Cerebellar cortex (tissue), 1 donor: ENCODE measurements around the gene SRRT.
"Not testable (repeated sequence)": the region's sequence is repeated elsewhere in the genome, so short reads cannot be mapped to it uniquely, and the experiment has no call there.

ENCODE experiments used
- DNase-seq: peaks from one replicate; pipeline ENCODE4 v3.0.0-alpha.2; 2015; ENCODE audit warnings: low spot score

SRRT gene

DNA sequence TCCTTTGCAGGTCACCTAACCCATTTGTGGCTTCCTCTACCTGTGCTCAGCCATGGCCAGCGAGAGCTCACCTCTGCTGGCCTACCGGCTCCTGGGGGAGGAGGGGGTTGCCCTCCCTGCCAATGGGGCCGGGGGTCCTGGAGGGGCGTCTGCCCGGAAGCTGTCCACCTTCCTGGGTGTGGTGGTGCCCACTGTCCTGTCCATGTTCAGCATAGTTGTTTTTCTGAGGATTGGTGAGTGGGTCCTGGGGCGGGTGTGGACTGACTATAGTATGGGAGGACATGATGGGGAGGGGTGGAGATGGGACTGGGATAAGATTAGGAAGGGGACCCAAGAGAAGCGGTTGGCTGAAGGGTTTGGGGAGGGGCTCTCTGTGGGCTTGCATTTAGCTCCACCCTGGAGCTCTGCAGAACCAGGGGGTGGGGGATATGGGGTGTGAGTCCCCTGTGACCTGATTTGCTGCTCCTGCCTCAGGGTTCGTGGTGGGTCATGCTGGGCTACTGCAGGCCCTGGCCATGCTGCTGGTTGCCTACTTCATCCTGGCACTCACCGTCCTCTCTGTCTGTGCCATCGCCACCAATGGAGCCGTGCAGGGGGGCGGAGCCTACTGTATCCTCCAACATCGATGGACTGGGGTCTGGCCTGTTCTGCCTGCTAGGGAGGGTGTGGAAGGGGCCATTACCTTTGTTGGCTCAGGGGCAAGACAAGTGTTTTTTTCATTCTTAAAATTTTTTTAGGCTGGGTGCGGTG is 20.6 kb upstream of the SRRT start:
- no peak for DNase-seq

GRCh38 chr7:100854899-100855298 is 20.0 kb upstream of the SRRT start:
- DNase-seq, result not testable (repeated sequence)

GRCh38 chr7:100855515-100855914 is 19.4 kb upstream of the SRRT start:
- no peak for DNase-seq

- DNase-seq, result no peak
These were observed 18.0 kb upstream of the SRRT start for GRCh38 chr7:100856871-100857282.

- DNase-seq, result no peak
These were observed 15.0 kb upstream of the SRRT start for GRCh38 chr7:100859856-100860255.

DNA sequence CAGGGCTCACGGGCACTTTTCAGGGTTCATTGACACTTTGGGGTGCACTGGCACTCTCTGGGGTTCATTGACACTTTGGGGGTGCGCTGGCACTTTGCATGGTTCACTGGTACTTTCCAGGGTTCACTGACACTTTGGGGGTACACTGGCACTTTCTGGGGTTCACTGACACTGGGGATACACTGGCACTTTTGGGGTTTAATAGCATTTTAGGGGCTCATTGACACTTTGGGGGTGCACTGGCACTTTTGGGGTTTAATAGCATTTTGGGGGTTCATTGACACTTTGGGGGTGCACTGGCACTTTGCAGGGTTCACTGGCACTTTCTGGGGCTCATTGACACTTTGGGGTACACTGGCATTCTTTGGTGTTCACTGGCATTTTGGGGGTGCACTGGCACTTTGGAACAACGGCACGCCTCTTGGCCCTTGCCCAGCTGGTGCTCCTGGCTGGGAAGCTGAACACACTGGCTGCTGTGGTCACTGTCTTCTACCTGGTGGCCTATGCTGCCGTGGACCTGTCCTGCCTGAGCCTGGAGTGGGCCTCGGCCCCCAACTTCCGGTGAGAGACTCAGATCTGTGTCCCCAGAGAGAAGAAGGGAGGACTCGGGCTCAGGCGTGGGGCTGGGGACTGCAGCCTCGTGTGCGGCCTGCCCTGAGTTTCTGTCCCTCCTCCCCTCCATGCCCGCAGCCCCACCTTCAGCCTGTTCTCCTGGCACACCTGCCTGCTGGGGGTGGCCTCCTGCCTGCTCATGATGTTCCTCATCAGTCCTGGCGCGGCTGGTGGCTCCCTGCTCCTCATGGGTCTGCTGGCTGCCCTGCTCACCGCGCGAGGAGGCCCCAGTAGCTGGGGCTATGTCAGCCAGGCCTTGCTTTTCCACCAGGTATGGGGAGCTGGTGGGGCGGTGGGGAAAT is 13.9 kb upstream of the SRRT start:
- no peak for DNase-seq

GRCh38 chr7:100861616-100861985 is 13.3 kb upstream of the SRRT start:
- no peak for DNase-seq

DNA sequence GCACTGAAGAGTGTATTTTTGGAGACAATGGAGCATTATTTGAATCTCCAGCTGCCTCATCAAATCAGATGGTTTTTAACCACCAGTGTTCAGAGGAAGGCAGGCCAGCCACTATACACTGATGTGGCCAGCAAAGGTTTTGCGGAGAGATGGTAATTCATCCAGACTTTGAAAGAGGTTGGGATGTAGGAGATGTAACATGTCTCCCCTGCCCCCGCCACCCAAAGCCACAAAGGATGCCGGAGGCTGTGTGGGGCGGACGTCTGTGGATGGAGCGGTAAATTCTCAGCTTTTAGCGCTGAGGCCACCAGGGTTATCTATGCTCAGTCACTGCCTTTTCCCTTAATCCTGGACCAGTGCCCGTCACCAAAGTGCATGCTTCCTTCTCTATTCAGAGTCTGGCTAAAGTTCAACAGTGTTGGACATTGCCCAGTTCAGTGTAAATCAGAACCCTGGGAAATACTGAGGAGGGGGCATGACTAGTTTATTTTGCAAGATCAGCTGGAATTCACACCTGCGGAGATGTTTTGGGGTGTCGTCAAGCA is 11.4 kb upstream of the SRRT start:
- no peak for DNase-seq

- DNase-seq, result no peak
These were observed 10.5 kb upstream of the SRRT start for GRCh38 chr7:100864263-100864845.

DNA sequence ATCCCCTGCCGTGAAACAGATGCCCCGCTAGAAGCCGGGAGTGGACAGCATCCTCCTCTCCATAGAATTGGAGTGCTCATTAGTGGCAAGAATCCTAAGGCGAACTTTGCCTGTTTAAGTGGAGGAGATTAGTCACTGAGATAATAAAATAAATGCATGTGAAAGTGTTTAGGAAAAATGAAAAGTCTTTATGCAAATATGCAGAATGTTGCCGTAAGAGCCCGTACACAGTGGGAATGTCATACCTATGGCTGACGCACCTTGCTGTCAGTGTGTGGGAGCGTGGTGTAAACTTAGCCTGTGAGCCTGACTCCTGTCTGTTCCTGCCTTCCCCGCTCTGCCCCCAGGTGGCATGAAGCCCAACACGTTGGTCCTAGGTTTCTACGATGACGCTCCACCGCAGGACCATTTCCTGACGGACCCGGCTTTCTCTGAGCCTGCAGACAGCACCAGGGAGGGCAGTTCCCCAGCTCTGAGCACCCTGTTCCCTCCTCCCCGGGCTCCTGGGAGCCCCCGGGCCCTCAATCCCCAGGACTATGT is 9.5 kb upstream of the SRRT start:
- DNase-seq, result peak; percentile 74

DNA sequence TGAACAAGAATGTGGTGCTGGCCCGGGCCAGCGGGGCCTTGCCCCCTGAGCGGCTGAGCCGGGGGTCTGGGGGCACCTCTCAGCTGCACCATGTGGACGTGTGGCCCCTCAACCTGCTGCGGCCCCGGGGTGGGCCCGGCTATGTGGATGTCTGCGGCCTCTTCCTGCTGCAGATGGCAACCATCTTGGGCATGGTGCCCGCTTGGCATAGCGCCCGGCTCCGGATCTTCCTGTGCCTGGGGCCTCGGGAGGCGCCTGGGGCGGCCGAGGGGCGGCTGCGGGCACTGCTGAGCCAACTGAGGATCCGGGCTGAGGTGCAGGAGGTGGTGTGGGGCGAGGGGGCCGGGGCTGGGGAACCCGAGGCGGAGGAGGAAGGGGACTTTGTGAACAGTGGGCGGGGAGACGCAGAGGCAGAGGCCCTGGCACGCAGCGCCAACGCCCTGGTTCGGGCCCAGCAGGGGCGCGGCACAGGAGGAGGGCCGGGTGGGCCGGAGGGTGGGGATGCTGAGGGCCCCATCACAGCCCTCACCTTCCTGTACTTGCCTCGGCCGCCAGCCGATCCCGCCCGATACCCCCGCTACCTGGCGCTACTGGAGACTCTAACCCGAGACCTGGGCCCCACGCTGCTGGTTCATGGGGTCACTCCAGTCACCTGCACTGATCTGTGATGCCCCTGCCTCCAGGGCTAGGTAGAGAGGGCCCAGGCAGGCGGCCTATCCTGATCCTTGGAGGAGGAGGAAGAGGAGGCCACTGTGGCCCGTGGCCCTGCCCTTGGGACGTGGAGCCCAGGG is 8.8 kb upstream of the SRRT start:
- peak; percentile 82 for DNase-seq

GRCh38 chr7:100866729-100867039 is 8.2 kb upstream of the SRRT start:
- DNase-seq, result no peak

- DNase-seq, result peak; percentile 82
These were observed 7.7 kb upstream of the SRRT start, which contains the start of gene TRIP6 for GRCh38 chr7:100867040-100867775. Gene TRIP6, plus strand, starts transcription at chr7:100867387. Its CDS starts 111 bp downstream, at chr7:100867498.

DNA sequence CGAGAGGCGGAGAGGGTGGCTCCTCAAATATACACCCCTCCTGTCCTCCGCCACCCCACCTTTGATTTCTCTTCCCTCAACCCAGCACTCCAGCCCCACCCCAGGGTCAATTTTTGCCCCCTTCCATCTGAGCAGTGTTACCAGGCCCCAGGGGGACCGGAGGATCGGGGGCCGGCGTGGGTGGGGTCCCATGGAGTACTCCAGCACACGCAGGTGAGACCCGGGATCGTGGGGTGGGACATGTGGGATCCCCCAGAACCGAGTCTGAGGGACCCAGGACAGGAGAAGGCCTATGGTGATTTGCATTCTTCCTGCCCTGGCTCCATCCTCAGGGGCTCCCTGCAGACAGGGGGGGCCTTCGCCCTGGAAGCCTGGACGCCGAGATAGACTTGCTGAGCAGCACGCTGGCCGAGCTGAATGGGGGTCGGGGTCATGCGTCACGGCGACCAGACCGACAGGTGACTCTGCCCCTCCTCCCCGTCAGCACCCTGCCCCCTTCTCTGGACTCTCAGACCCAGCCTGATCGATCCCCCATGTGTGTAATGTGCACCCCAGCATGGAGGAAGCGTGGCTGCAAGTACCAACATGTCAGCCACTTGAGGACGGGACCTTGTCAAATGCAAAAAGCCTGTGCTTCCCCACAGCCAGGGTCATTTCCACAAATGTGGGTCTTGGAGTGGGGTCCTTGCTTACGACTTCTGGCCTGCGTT is 7.0 kb upstream of the SRRT start:
- DNase-seq, result no peak

DNA sequence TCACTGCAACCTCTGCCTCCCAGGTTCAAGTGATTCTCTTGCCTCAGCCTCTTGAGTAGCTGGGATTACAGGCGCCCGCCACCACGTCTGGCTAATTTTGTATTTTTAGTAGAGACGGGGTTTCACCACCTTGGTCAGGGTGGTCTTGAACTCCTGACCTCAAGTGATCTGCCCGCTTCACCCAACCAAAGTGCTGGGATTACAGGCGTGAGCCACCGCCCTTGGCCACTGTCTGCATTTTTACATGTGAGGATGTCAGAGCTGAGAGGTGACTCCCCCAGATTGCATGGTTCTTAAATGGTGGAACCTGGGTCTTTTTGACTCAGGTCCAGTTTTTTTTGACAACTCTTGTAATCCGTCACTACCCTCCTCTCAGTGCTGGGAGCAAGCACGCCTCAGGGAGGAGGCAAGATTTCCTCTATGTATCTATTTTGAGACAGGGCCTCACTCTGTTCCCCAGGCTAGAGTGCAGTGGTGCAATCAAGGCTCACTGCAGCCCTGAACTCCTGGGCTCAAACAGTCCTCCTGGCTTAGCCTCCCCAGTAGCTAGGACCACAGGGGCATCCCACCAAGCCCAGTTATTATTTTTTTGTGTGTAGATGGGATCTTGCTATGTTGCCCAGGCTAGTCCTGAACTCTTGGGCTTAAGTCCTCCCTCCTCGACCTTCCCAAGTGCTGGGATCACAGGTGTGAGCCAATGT is 1.2 kb upstream of the SRRT start:
- DNase-seq, result no peak

GRCh38 chr7:100874300-100874576 is 665 bp upstream of the SRRT start:
- DNase-seq, result no peak

DNA sequence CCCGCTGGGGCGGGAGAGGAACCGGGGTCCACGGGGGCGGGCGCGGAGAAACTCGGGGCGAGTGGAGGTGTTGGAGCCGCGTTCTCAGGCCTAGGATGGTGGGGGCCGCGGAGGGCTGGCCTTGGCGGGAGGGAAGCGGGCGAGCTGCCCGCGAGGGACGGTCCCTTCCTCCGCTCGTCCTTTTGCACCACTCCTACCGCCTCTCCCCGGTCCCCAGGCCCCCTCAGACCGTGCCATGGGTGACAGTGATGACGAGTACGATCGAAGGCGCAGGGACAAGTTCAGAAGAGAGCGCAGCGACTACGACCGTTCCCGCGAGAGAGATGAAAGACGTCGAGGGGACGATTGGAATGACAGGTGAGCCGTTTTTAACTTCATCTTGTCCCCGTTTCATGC is 451 bp downstream of the SRRT start:
- no peak for DNase-seq

DNA sequence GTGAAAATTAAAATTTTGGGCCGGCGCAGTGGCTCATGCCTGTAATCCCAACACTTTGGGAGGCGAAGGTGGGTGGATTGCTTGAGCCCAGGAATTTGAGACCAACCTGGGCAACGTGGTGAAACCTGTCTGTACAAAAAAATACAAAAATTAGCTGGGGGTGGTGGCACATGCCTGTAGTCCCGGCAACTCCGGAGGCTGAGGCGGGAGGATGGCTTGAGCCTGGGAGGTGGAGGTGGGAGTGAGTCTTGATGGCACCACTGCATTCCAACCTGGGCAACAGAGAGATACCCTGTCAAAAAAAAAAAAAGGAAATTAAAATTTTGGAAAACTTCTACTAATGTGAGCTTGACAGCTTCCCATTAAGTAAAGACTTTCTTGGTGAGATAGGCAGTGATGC is 3.1 kb downstream of the SRRT start:
- DNase-seq, result no peak

GRCh38 chr7:100878685-100879084 is 3.8 kb downstream of the SRRT start:
- DNase-seq, result no peak
